ENCODE data around the gene USP46. TPM values are rescaled to one million over a fixed set of nuclear protein-coding genes. Genes with fewer than 3 reads are reported as not detected.

Gene USP46
- total RNA-seq, 2 experiments from 2014 or later: 2.8 TPM

DNA sequence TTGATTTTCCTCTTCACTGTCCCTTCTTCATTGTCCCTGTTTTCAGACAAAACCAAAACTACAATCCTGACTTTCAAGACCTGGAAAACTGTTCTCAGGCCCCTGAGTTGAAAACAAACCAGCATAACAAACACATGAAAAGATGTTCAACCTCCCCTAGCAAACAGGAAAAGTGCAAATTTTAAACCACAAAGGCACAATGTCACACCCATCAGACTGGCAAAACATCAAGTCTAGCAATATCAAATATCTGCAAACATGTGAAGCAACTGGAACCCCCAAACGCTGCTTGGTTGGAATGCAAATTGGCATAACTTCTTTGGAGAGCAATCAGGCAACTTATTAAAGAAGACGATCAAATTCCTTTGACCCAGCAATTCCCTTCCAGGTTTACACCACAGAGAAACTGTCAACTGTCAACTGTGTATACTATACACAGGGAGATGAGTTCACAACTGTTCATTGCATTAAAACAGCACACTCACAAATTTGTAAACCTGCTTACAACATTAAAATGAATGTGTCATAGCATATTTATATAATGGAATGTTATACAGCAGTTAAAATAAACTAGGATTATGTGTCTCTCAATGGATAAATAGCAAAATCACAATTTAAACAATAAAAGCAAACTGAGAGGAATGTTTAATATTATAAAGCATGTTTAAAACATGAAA lies 7.0 kb downstream of the USP46 start:
- H3K4me3 Mint-ChIP-seq: no peak overlapping the region
- ATAC-seq (no peak), DNase-seq (no peak)
- no peak overlapping the region for H3K27ac Mint-ChIP-seq
- ChIA-PET CTCF (no interaction called here), POLR2A (no interaction called here)
- H3K9me3 Mint-ChIP-seq: peaks cover 2% of the 10 kb centered on the region
- no peak for TF ChIP-seq CTCF (IDR thresholded peaks at IDR 0.05)
- intact Hi-C loops (cut with micrococcal nuclease): no loop called here
- peaks cover 10% of the 10 kb centered on the region for H3K4me1 Mint-ChIP-seq (ENCODE audit: low read depth)
- H3K36me3 Mint-ChIP-seq (ENCODE audit: low read depth): peaks cover 2% of the 10 kb centered on the region
- H3K27me3 Mint-ChIP-seq: peaks cover 4% of the 10 kb centered on the region

DNA sequence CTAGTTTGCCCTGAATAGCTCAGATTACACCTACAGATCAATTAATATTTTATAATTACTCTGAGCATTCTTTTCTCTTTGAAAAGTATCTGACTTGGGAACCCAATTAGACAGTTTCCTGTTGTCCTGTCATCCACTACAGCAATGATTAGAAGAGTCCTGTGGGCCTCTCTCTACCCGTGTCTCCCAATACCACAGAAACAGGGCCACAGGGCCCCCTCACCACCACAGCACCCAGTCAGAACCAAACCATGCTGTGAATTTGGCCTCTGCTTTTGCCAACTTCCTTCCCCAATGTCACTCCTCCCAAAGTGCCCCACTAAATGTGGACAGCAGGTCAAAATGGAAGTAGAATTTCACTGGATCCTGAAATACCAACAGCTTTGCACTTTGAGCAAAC lies 10.3 kb downstream of the USP46 start:
- Mint-ChIP-seq H3K36me3 (ENCODE audit: low read depth) (peaks cover 2% of the 10 kb centered on the region), H3K9me3 (peaks cover 2% of the 10 kb centered on the region), H3K4me3 (no peak overlapping the region), H3K27ac (no peak overlapping the region), H3K27me3 (peaks cover 4% of the 10 kb centered on the region), H3K4me1 (ENCODE audit: low read depth) (peaks cover 10% of the 10 kb centered on the region)
- intact Hi-C loops (cut with micrococcal nuclease): no loop called here
- ATAC-seq (no peak), DNase-seq (no peak)
- TF ChIP-seq CTCF (IDR thresholded peaks at IDR 0.05): no peak
- ChIA-PET POLR2A (no interaction called here), CTCF (interaction anchor here (0.6 to 1.4 kb wide), 2 partner anchors 16 to 107 kb away, joined by 3 read pairs; no protein-coding TSS in a partner anchor)

- Mint-ChIP-seq H3K4me1 (ENCODE audit: low read depth) (peaks cover 11% of the 10 kb centered on the region), H3K4me3 (no peak overlapping the region), H3K27me3 (peaks cover 2% of the 10 kb centered on the region), H3K27ac (no peak overlapping the region), H3K9me3 (no peaks in the 10 kb centered on the region), H3K36me3 (ENCODE audit: low read depth) (peaks cover 2% of the 10 kb centered on the region)
- intact Hi-C loops (cut with micrococcal nuclease): no loop called here
- DNase-seq (no peak), ATAC-seq (no peak)
- no peak for TF ChIP-seq CTCF (IDR thresholded peaks at IDR 0.05)
- ChIA-PET CTCF (no interaction called here), POLR2A (no interaction called here)
Measured at GRCh38 chr4:52646741-52647140, 12.4 kb downstream of the USP46 start.

DNA sequence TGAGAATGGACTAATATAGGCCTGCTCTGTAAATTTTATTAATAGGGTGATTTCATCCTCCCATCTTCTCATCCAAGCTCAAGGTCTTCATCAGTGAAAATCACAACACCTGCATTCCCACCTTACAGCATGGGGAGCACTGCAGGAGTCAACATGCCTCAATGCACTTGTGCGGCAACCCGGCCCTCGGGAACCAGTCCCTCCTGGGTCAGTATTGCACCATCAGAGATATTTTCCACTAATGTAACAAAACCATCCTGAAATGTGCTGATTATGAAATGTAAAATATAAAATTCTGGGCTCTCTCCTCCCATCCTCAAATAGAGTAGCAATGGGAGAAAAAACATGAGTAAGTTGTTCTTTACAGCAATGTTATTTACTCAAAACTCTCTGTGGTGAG lies 13.0 kb downstream of the USP46 start:
- POLR2A ChIA-PET: no interaction called here
- H3K4me1 Mint-ChIP-seq (ENCODE audit: low read depth): peaks cover 11% of the 10 kb centered on the region
- DNase-seq: no peak

More for the DNA sequence above, 13.0 kb downstream of the USP46 start:
- Mint-ChIP-seq H3K4me3 (no peak overlapping the region), H3K27me3 (peaks cover 2% of the 10 kb centered on the region), H3K9me3 (no peaks in the 10 kb centered on the region), H3K36me3 (ENCODE audit: low read depth) (peaks cover 2% of the 10 kb centered on the region), H3K27ac (no peak overlapping the region)
- CTCF ChIA-PET: no interaction called here
- intact Hi-C loops (cut with micrococcal nuclease): no loop called here
- no peak for ATAC-seq
- no peak for TF ChIP-seq CTCF (IDR thresholded peaks at IDR 0.05)

Measured in activated CD8-positive, alpha-beta T cell treated with anti-CD3 and anti-CD28 coated beads for 36 hours (primary cell).